Occipital lobe (tissue), 2 donors: ENCODE measurements around the gene CDC37. TPM values are rescaled to one million over a fixed set of nuclear protein-coding genes. Genes with fewer than 3 reads are reported as not detected.

Experiments used
- DNase-seq: peaks from one replicate; lab custom pipeline; 2025; lab: John Stamatoyannopoulos, UW
- total RNA-seq: library from RNA; depleted of rRNA; stranded (reverse); fragments of >200 nt; gene quantifications from one replicate; pipeline ENCODE4 v1.2.3, GENCODE V29; 2014

Gene CDC37
- total RNA-seq: 43.7 TPM

DNA sequence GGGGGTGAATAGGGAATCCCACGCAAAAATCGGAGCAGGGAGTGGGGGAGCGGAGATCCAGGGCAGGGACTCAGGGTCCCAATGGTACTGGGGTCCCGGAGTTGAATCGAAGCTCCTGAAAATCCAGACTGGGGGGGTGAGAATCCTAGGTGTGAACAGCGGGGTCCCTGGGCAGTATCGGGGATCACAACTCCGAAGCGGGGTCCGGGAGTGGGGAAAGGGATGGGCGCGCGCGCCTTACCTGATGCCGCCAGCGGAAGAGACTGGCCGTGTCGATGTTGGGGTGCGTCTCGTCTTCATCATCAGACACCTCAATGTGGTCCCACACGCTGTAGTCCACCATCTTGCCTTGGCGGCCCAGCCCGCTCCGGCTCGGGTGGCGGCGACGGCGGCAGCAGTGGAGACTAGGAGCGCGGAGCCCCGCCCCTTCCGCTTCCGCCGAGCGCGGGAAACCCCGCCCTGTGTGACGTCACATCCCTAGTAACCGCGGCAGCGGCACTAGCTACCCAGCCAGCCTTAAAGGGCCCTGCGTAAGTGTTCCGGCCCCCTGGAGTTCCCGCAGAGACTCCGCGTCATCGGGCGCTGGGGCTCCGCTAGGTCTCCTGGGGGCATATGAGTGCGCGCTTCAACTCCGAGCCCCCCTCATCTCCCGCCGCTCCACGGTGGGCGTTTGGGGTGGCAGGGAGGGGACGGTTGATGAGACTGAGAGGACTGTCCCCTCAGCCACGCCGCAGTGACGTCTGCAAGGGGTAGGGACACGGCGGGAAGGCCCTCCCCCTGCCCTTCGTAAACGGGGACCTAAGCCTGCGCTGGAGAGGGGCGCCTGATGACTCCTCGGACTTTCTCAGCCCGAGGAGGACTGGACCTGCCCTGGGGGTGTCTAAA is at the start of gene CDC37:
TSS of gene CDC37 (minus strand) at position 406 of the 885 bp plus-strand sequence. CDS start at position 343, 63 bp downstream.
- peak; percentile 91 for DNase-seq

GRCh38 chr19:10450853-10451609 is 47.7 kb upstream of the CDC37 start:
- no peak for DNase-seq

GRCh38 chr19:10450191-10450852 is 47.0 kb upstream of the CDC37 start:
- DNase-seq: no peak

DNA sequence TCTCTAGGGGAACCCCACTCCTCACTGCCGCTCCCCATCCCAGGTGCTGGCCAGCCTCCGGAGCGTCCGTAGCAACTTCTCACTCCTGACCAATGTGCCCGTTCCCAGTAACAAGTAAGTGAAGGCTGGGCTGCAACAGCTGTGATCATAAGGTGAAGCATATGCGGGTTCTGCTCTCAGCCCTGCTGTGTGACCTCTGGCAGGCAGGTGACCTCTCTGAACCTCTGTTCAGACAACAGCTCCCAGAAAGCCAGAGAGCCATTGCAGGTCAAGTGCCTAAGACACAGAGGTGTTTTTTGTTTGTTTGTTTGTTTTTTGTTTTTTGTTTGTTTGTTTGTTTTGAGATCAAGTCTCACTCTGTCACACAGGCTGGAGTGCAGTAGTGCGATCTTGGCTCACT is 45.7 kb upstream of the CDC37 start:
- no peak for DNase-seq

DNA sequence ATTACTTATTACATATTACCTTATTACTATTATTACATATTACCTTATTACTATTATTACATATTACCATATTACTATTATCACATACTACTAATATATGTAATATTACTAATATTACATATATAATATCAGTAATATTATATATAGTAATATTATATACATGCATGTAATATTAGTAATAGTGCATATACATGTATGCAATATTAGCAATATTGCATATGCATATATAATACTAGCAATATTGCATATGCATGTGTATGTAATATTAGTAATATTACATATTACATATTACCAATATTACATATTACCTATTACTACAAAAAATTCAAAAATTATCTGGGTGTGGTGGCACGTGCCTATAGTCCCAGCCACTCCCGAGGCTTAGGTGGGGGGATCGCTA is 39.4 kb upstream of the CDC37 start:
- no peak for DNase-seq

DNA sequence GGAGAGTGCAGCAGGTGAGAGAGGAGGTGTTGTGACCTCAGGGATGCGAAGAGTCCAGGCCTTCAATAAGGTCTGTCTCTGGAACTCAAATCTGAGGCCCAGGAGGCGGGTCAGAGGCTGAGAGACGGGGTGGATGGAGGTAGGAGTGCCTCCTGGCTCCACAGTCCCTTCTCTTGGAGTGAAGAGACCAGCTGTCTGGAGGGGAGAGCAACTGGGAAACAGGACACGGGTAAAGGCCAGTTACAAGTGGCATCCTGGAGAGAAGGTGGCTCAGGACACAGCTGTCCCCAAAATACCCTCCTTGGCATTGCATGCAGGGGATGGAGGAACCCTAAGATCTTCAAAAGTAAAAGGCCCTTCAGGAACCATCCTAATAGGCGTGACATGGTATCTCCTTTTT is 36.2 kb upstream of the CDC37 start:
- DNase-seq: no peak

DNA sequence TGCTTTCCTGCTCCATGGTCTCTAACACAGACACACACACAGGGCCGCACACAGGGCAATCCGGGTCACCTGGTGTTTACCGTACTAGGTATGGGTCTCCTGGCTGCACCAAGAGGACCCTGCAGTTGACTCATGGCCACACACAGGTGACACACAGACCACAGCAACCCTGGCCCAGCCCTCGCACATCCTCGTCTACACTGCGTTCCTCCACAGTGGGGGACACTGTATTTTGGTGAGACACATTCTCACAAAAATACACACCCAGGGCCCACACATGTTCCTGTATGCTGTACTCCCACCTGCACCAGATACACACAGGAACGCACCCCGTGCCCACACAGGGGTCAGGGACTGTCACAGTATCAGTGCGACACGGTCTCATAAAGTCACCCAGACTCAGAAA is 29.8 kb upstream of the CDC37 start:
- DNase-seq: no peak

- no peak for DNase-seq
These were observed 29.4 kb upstream of the CDC37 start for GRCh38 chr19:10432736-10433130.

- DNase-seq: no peak
These were observed 28.8 kb upstream of the CDC37 start for GRCh38 chr19:10431943-10432735.

DNA sequence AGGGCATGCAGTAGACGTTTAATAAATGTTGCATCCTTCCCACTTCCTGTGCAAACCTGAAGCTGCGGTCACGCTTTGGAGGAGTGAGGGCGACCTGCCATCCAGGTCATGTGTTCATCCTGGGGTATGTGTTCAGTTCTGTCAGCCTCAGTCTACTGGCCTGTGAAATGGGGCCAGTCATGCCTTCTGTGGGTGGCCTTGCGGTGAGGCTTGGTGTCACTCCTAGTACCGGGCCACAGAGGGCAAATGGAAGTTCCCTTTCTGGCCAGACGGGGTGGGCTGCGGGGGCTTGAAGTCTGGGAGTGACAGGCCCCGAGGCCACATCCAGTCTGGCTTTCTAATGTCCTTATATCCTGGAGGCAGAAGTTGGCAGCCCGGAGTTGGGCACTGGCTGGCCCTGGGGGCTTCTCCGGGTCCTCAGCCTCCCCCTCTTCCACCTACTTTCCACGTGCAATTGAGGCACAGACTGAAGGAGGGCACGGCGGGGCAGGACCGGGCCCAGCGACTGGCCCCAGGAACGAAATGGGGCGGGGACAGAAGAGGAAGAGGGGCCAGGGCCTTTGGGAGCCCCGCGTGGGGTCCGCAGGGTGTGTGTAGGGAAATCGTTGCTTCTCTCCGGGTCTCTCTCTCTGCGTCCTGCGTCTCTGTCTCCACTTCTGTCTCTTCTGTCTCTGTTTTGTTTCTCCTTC is 28.1 kb upstream of the CDC37 start:
- no peak for DNase-seq

GRCh38 chr19:10430505-10431253 is 27.3 kb upstream of the CDC37 start:
- no peak for DNase-seq

DNA sequence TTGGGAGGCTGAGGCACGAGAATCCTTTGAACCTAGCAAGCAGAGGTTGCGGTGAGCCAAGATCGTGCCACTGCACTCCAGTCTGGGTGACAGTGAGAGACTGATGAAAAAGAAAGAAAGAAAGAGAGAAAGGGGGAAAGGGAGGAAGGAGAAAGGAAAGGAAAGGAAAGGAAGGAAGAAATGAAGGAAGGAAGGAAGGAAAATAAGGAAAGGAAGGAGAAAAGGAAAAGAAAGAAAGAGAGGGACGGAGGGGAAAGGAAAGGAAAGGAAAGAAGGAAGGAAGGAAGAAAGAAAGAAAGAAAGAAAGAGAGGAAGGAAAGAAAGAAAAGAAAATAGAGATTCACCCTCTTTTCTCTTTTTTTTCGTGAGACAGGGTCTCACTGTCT is 25.6 kb upstream of the CDC37 start:
- DNase-seq: no peak

DNA sequence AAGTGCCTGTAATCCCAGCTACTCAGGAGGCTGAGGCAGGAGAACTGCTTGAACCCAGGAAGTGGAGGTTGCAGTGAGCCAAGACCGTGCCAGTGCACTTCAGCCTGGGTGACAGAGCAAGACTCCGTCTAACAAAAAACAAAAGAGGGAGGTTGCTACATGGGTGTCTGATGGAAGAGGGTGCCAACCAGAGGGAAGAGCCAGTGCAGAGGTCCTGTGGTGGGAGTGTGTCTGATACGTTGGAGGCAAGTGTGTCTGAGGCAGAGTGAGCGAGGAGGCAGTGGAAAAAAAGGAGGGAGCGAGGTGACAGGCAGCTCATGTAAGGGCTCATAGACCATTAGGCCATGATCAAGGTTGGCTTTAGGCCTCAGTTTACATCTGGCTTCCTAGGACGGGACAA is 23.8 kb upstream of the CDC37 start:
- DNase-seq: no peak

GRCh38 chr19:10424011-10424637 is 20.8 kb upstream of the CDC37 start:
- DNase-seq: peak; percentile 53

- no peak for DNase-seq
These were observed 19.5 kb upstream of the CDC37 start for GRCh38 chr19:10422846-10423245.

GRCh38 chr19:10422046-10422461 is 18.7 kb upstream of the CDC37 start:
- no peak for DNase-seq

GRCh38 chr19:10421240-10422045 is 18.1 kb upstream of the CDC37 start:
- no peak for DNase-seq

GRCh38 chr19:10420444-10421239 is 17.3 kb upstream of the CDC37 start, which contains the start of gene PDE4A:
PDE4A (plus strand) TSS chr19:10420538; CDS start chr19:10420765, 227 bp downstream.
- no peak for DNase-seq
